ENCODE results near the gene CASTOR1.

GRCh38 chr22:30313527-30314363 lies 24.4 kb upstream of the CASTOR1 start:
- no peak for TF ChIP-seq CTCF (conservative IDR thresholded peaks at IDR 0.05 in 1 of 2, IDR thresholded peaks at IDR 0.05 in 1 of 2; ENCODE audit: low read depth in 1 of 2, low read length in 2 of 2)
- no peak for TF ChIP-seq EZH2 (IDR thresholded peaks at IDR 0.05; ENCODE audit: low read length, missing control alignments)

Data from fibroblast of lung (primary cell).